SU-DHL-6 (cell line): Measurements from ENCODE around the gene TSGA10.

Experiments
- EZH2phosphoT487 ChIP-seq: fragments of 200-600 bp; sonication (generic), shearing (Covaris generic); conservative IDR thresholded peaks from 2 replicates; pipeline ENCODE4 v1.6.1; 2018; ENCODE audit warnings: mild to moderate bottlenecking, antibody characterized with exemption, low read length, moderate library complexity, mixed read lengths
- TF ChIP-seq, protein P1 (sequence below): fragments of 200-600 bp; sonication (generic); IDR thresholded peaks from one replicate; pipeline ENCODE4 v1.5.1; 2017; ENCODE audit warnings: antibody characterized with exemption, mild to moderate bottlenecking, low read length, moderate library complexity; ENCODE audit not compliant: insufficient read depth, poor library complexity, severe bottlenecking

DNA sequence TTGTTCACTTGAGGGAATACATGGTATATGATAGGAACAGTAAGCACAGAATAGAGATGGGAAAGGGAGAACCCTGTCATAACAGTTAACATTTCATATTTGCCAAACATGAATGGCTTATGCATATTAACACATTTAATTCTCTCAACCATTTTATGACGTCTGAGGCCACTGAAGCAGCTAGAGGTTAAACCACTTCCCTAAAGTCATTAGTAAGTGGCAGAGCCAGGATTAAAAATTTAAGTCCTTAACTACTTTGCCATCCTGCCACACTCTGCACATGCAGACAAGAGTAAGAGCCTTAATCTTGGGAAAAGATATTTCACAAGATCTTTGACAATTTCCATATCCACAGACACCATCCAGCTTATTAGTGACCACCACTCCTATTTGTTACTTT is 2.1 kb upstream of the TSGA10 start:
- TF ChIP-seq, protein P1, sequence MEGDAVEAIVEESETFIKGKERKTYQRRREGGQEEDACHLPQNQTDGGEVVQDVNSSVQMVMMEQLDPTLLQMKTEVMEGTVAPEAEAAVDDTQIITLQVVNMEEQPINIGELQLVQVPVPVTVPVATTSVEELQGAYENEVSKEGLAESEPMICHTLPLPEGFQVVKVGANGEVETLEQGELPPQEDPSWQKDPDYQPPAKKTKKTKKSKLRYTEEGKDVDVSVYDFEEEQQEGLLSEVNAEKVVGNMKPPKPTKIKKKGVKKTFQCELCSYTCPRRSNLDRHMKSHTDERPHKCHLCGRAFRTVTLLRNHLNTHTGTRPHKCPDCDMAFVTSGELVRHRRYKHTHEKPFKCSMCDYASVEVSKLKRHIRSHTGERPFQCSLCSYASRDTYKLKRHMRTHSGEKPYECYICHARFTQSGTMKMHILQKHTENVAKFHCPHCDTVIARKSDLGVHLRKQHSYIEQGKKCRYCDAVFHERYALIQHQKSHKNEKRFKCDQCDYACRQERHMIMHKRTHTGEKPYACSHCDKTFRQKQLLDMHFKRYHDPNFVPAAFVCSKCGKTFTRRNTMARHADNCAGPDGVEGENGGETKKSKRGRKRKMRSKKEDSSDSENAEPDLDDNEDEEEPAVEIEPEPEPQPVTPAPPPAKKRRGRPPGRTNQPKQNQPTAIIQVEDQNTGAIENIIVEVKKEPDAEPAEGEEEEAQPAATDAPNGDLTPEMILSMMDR = no peak
- TF ChIP-seq EZH2phosphoT487 = no peak
